DND-41 (cell line): ENCODE results near the gene CDH12.

ENCODE experiments used
- EZH2 ChIP-seq: IDR thresholded peaks from 3 replicates; pipeline ENCODE4 v1.6.1; 2012; ENCODE audit warnings: borderline replicate concordance, low read depth, mild to moderate bottlenecking, moderate library complexity, low read length, inconsistent platforms; ENCODE audit not compliant: severe bottlenecking
- TF ChIP-seq, protein P1 (sequence below): IDR thresholded peaks from 2 replicates; pipeline ENCODE4 v1.5.1; 2012; ENCODE audit warnings: borderline replicate concordance, low read length, moderate library complexity, mild to moderate bottlenecking; ENCODE audit not compliant: poor library complexity, severe bottlenecking; ENCODE audit errors: extremely low read depth

GRCh38 chr5:21895766-21896350, 957.3 kb downstream of the CDH12 start:
- TF ChIP-seq EZH2: no peak
- TF ChIP-seq, protein P1, sequence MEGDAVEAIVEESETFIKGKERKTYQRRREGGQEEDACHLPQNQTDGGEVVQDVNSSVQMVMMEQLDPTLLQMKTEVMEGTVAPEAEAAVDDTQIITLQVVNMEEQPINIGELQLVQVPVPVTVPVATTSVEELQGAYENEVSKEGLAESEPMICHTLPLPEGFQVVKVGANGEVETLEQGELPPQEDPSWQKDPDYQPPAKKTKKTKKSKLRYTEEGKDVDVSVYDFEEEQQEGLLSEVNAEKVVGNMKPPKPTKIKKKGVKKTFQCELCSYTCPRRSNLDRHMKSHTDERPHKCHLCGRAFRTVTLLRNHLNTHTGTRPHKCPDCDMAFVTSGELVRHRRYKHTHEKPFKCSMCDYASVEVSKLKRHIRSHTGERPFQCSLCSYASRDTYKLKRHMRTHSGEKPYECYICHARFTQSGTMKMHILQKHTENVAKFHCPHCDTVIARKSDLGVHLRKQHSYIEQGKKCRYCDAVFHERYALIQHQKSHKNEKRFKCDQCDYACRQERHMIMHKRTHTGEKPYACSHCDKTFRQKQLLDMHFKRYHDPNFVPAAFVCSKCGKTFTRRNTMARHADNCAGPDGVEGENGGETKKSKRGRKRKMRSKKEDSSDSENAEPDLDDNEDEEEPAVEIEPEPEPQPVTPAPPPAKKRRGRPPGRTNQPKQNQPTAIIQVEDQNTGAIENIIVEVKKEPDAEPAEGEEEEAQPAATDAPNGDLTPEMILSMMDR: no peak
